SK-N-SH (cell line): ENCODE data around the gene GATAD2A. TPM values are rescaled to one million over a fixed set of nuclear protein-coding genes. Genes with fewer than 3 reads are reported as not detected.

Source experiments
- CTCF ChIA-PET: fragments of 300-600, 350-600 bp; formaldehyde crosslinking; extraction: SDS; loops from one replicate; lab custom pipeline; 2021; lab: Yijun Ruan, JAX
- POLR2A ChIA-PET: fragments of 350-600 bp; sonication (Branson Sonifier 250); formaldehyde crosslinking; extraction: SDS; loops from one replicate; lab custom pipeline; 2020; ENCODE audit warnings: antibody characterized with exemption, inconsistent platforms; lab: Yijun Ruan, JAX
- DNase-seq: peaks from one replicate; pipeline ENCODE4 v3.0.0; 2012
- H2AFZ ChIP-seq: fragments of 200-600 bp; sonication (generic); 2 replicates; pipeline ENCODE4 v1.8.1; 2016; ENCODE audit warnings: antibody characterized with exemption, mild to moderate bottlenecking, low read depth
- H3F3A ChIP-seq: fragments of 200-600 bp; sonication (generic); replicated peaks from 2 replicates; pipeline ENCODE3; 2016; ENCODE audit warnings: antibody characterized with exemption, mild to moderate bottlenecking; ENCODE audit not compliant: insufficient read depth
- H3K27ac ChIP-seq, 2 experiments: fragments of 200-500 bp in 1 of 2; fragments of 200-600 bp in 1 of 2; sonication (Bioruptor generic) in 1 of 2; sonication (generic), shearing (Covaris generic) in 1 of 2; 2 replicates each; pipeline versions ENCODE4 v1.5.1 to v1.6.1; 2014 to 2016; ENCODE audit warnings: low read depth in 2 of 2, inconsistent platforms in 1 of 2, low read length in 1 of 2, mild to moderate bottlenecking in 1 of 2, mixed read lengths in 1 of 2
- H3K27me3 ChIP-seq: fragments of 200-600 bp; sonication (generic), shearing (Covaris generic); 2 replicates; pipeline ENCODE4 v1.6.1; 2016; ENCODE audit warnings: mixed run types; ENCODE audit not compliant: insufficient read depth
- H3K36me3 ChIP-seq, 2 experiments: fragments of 200-500 bp in 1 of 2; fragments of 200-600 bp in 1 of 2; sonication (Bioruptor generic) in 1 of 2; sonication (generic) in 1 of 2; replicated peaks in 1 of 2; 2 replicates each; pipeline versions ENCODE3 to v1.5.1; 2014 to 2016; ENCODE audit warnings: low read length in 1 of 2, mild to moderate bottlenecking in 1 of 2; ENCODE audit not compliant: insufficient read depth in 2 of 2, control insufficient read depth in 1 of 2
- H3K4me1 ChIP-seq, 2 experiments: fragments of 200-500 bp in 1 of 2; fragments of 200-600 bp in 1 of 2; sonication (Bioruptor generic) in 1 of 2; sonication (generic), shearing (Covaris generic) in 1 of 2; 2 replicates each; pipeline versions ENCODE4 v1.5.1 to v1.6.1; 2014 to 2016; ENCODE audit warnings: low read depth in 1 of 2, low read length in 1 of 2, mixed run types in 1 of 2; ENCODE audit not compliant: insufficient read depth in 2 of 2, control insufficient read depth in 1 of 2
- H3K4me2 ChIP-seq: fragments of 200-600 bp; sonication (generic), shearing (Covaris generic); 2 replicates; pipeline ENCODE4 v1.6.1; 2017; ENCODE audit warnings: mixed run types
- H3K4me3 ChIP-seq, 2 experiments: fragments of 200-500 bp in 1 of 2; fragments of 200-600 bp in 1 of 2; sonication (Bioruptor generic) in 1 of 2; sonication (generic), shearing (Covaris generic) in 1 of 2; 2 replicates each; pipeline versions ENCODE4 v1.5.1 to v1.8.1; 2014 to 2016; ENCODE audit warnings: low read depth in 2 of 2, inconsistent platforms in 1 of 2, low read length in 1 of 2, mild to moderate bottlenecking in 1 of 2, mixed read lengths in 1 of 2, moderate library complexity in 1 of 2
- H3K79me2 ChIP-seq: fragments of 200-600 bp; sonication (generic); 2 replicates; pipeline ENCODE4 v1.8.1; 2017; ENCODE audit warnings: mild to moderate bottlenecking; ENCODE audit not compliant: insufficient read depth
- H3K9ac ChIP-seq: fragments of 200-600 bp; sonication (generic); 2 replicates; pipeline ENCODE4 v1.6.1; 2017; ENCODE audit warnings: mixed run types
- H3K9me2 ChIP-seq: fragments of 200-600 bp; sonication (generic); 2 replicates; pipeline ENCODE4 v1.6.1; 2017; ENCODE audit warnings: mixed run types
- H3K9me3 ChIP-seq: fragments of 200-600 bp; sonication (generic); 2 replicates; pipeline ENCODE4 v1.6.1; 2017; ENCODE audit warnings: mixed run types, mild to moderate bottlenecking, moderate library complexity
- H4K20me1 ChIP-seq: fragments of 200-600 bp; sonication (generic); 2 replicates; pipeline ENCODE4 v1.6.1; 2017; ENCODE audit warnings: mild to moderate bottlenecking, mixed run types; ENCODE audit not compliant: insufficient read depth
- CHD2 ChIP-seq: fragments of 150-350 bp; IDR thresholded peaks from 2 replicates; pipeline ENCODE4 v1.6.1; 2018; ENCODE audit warnings: low read length; ENCODE audit not compliant: partially characterized antibody
- ELF1 ChIP-seq: IDR thresholded peaks from 2 replicates; pipeline ENCODE4 v1.4.0; 2012
- FOSL2 ChIP-seq: IDR thresholded peaks from 2 replicates; pipeline ENCODE4 v1.4.0; 2012; ENCODE audit warnings: low read depth, mild to moderate bottlenecking, moderate library complexity, borderline replicate concordance
- FOXJ3 ChIP-seq: sonication (generic); formaldehyde crosslinking; IDR thresholded peaks from 2 replicates; pipeline ENCODE4 v1.5.1; 2020; ENCODE audit warnings: mild to moderate bottlenecking, missing genetic modification reagents
- FOXM1 ChIP-seq: IDR thresholded peaks from 2 replicates; pipeline ENCODE4 v1.4.0; 2012; ENCODE audit warnings: low read depth, mild to moderate bottlenecking
- GATA2 ChIP-seq: sonication (generic); formaldehyde crosslinking; IDR thresholded peaks from 2 replicates; pipeline ENCODE4 v1.5.0; 2020; ENCODE audit warnings: mild to moderate bottlenecking, missing genetic modification reagents
- MEF2A ChIP-seq: IDR thresholded peaks from 2 replicates; pipeline ENCODE4 v1.4.0; 2012; ENCODE audit warnings: low read depth, borderline replicate concordance
- NFIC ChIP-seq: IDR thresholded peaks from 2 replicates; pipeline ENCODE4 v1.4.0; 2012; ENCODE audit warnings: borderline replicate concordance
- NRF1 ChIP-seq: IDR thresholded peaks from 2 replicates; pipeline ENCODE4 v1.6.1; 2012; ENCODE audit warnings: low read depth, mild to moderate bottlenecking, low read length
- RAD21 ChIP-seq: IDR thresholded peaks from 2 replicates; pipeline ENCODE4 v1.6.1; 2012; ENCODE audit warnings: mild to moderate bottlenecking, low read length
- RFX5 ChIP-seq: IDR thresholded peaks from 2 replicates; pipeline ENCODE4 v1.6.1; 2012; ENCODE audit warnings: mild to moderate bottlenecking, improper control_type of control experiment, low read length
- RXRA ChIP-seq: IDR thresholded peaks from 2 replicates; pipeline ENCODE4 v1.4.0; 2012; ENCODE audit warnings: low read depth, mild to moderate bottlenecking, borderline replicate concordance
- SMC3 ChIP-seq: IDR thresholded peaks from 2 replicates; pipeline ENCODE4 v1.6.1; 2012; ENCODE audit warnings: low read depth, low read length, improper control_type of control experiment
- TAF1 ChIP-seq: IDR thresholded peaks from 2 replicates; pipeline ENCODE4 v1.6.1; 2012; ENCODE audit warnings: low read depth, mild to moderate bottlenecking, low read length, moderate library complexity, borderline replicate concordance
- TCF12 ChIP-seq: IDR thresholded peaks from 2 replicates; pipeline ENCODE4 v1.4.0; 2012
- WGBS: methylation state at CpG from one replicate; pipeline ENCODE4 v1.1.6; 2017; ENCODE audit warnings: low lambda C conversion rate; 5-methylcytosine and 5-hydroxymethylcytosine counted together
- polyA plus RNA-seq, 3 experiments: library from polyadenylated mRNA; depleted of rRNA; stranded (reverse); fragments of >200 nt; gene quantifications; 2 replicates each; pipeline ENCODE4 v1.2.3, GENCODE V29; 2012
- TF ChIP-seq, protein P1 (sequence below): fragments of 150-350 bp; IDR thresholded peaks from 2 replicates; pipeline ENCODE4 v1.6.1; 2017; ENCODE audit warnings: antibody characterized with exemption, low read length, low read depth, borderline replicate concordance
- TF ChIP-seq, protein P2 (sequence below): IDR thresholded peaks from 2 replicates; pipeline ENCODE4 v1.4.0; 2012; ENCODE audit warnings: low read depth
- TF ChIP-seq, protein P3 (sequence below): fragments of 200-600 bp; sonication (generic); IDR thresholded peaks from 2 replicates; pipeline ENCODE4 v1.6.1; 2017; ENCODE audit warnings: antibody characterized with exemption, mild to moderate bottlenecking, moderate library complexity

The GATAD2A gene
- polyA plus RNA-seq, 1 of the 3 experiments (the other 2 are of a cell fraction): 36.6 TPM

DNA sequence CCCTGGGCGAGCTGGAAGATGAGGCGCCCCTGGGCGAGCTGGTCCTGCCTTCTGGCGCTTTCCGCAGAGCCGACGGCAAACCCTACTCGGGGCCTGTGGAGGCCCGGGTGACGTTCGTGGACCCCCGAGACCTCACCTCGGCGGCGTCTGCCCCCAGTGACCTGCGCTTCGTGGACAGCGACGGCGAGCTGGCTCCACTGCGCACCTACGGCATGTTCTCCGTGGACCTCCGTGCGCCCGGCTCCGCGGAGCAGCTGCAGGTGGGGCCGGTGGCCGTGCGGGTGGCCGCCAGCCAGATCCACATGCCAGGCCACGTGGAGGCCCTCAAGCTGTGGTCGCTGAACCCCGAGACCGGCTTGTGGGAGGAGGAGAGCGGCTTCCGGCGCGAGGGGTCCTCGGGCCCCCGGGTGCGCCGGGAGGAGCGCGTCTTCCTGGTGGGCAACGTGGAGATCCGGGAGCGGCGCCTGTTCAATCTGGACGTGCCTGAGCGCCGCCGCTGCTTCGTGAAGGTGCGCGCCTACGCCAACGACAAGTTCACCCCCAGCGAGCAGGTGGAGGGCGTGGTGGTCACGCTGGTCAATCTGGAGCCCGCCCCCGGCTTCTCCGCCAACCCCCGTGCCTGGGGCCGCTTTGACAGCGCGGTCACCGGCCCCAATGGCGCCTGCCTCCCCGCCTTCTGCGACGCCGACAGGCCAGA is 138.9 kb downstream of the GATAD2A start:
- Histone ChIP-seq H3K27me3 (no peaks in the 10 kb centered on the region), H3K4me1 (peaks cover 0 to 26% of the 10 kb centered on the region in 2 experiments; a peak in 1 of 4 replicates), H3K4me3 (no peak overlapping the region), H3K4me2 (no peak overlapping the region), H2AFZ (no peak overlapping the region), H4K20me1 (no peaks in the 10 kb centered on the region), H3K36me3 (no peaks in the 10 kb centered on the region), H3F3A (no peaks in the 10 kb centered on the region), H3K79me2 (no peaks in the 10 kb centered on the region), H3K27ac (no peak overlapping the region), H3K9me2 (no peaks in the 10 kb centered on the region), H3K9me3 (no peaks in the 10 kb centered on the region), H3K9ac (no peak overlapping the region)
- ChIA-PET CTCF (interaction anchor here (0.8 to 2.0 kb wide), 2 partner anchors 10 to 12 kb away, joined by 3 to 8 read pairs (median 4); no protein-coding TSS in a partner anchor), POLR2A (no interaction called here)
- TF ChIP-seq NRF1 (no peak), FOXM1 (no peak), GATA2 (no peak), SMC3 (no peak), MEF2A (no peak), FOXJ3 (CRISPR knock-in tag) (no peak), ELF1 (no peak), FOSL2 (no peak), RXRA (no peak), TCF12 (no peak), NFIC (no peak), CHD2 (no peak), RFX5 (no peak), TAF1 (no peak), RAD21 (no peak)
- TF ChIP-seq, protein P1, sequence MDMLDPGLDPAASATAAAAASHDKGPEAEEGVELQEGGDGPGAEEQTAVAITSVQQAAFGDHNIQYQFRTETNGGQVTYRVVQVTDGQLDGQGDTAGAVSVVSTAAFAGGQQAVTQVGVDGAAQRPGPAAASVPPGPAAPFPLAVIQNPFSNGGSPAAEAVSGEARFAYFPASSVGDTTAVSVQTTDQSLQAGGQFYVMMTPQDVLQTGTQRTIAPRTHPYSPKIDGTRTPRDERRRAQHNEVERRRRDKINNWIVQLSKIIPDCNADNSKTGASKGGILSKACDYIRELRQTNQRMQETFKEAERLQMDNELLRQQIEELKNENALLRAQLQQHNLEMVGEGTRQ: no peak
- TF ChIP-seq, protein P2, sequence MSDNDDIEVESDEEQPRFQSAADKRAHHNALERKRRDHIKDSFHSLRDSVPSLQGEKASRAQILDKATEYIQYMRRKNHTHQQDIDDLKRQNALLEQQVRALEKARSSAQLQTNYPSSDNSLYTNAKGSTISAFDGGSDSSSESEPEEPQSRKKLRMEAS: no peak
- TF ChIP-seq, protein P3, sequence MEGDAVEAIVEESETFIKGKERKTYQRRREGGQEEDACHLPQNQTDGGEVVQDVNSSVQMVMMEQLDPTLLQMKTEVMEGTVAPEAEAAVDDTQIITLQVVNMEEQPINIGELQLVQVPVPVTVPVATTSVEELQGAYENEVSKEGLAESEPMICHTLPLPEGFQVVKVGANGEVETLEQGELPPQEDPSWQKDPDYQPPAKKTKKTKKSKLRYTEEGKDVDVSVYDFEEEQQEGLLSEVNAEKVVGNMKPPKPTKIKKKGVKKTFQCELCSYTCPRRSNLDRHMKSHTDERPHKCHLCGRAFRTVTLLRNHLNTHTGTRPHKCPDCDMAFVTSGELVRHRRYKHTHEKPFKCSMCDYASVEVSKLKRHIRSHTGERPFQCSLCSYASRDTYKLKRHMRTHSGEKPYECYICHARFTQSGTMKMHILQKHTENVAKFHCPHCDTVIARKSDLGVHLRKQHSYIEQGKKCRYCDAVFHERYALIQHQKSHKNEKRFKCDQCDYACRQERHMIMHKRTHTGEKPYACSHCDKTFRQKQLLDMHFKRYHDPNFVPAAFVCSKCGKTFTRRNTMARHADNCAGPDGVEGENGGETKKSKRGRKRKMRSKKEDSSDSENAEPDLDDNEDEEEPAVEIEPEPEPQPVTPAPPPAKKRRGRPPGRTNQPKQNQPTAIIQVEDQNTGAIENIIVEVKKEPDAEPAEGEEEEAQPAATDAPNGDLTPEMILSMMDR: no peak
- no peak for DNase-seq
- WGBS: 92% methylated on average over 47 of the region's 75 CpGs
